SK-N-SH (cell line): Measurements from ENCODE around the gene CYB5D1. TPM values are rescaled to one million over a fixed set of nuclear protein-coding genes. Genes with fewer than 3 reads are reported as not detected.

Experiments used
- CTCF ChIA-PET: fragments of 300-600, 350-600 bp; formaldehyde crosslinking; extraction: SDS; loops from one replicate; lab custom pipeline; 2021; lab: Yijun Ruan, JAX
- POLR2A ChIA-PET: fragments of 350-600 bp; sonication (Branson Sonifier 250); formaldehyde crosslinking; extraction: SDS; loops from one replicate; lab custom pipeline; 2020; ENCODE audit warnings: antibody characterized with exemption, inconsistent platforms; lab: Yijun Ruan, JAX
- DNase-seq: peaks from one replicate; pipeline ENCODE4 v3.0.0; 2012
- H2AFZ ChIP-seq: fragments of 200-600 bp; sonication (generic); 2 replicates; pipeline ENCODE4 v1.8.1; 2016; ENCODE audit warnings: antibody characterized with exemption, mild to moderate bottlenecking, low read depth
- H3F3A ChIP-seq: fragments of 200-600 bp; sonication (generic); replicated peaks from 2 replicates; pipeline ENCODE3; 2016; ENCODE audit warnings: antibody characterized with exemption, mild to moderate bottlenecking; ENCODE audit not compliant: insufficient read depth
- H3K27ac ChIP-seq, 2 experiments: fragments of 200-500 bp in 1 of 2; fragments of 200-600 bp in 1 of 2; sonication (Bioruptor generic) in 1 of 2; sonication (generic), shearing (Covaris generic) in 1 of 2; 2 replicates each; pipeline versions ENCODE4 v1.5.1 to v1.6.1; 2014 to 2016; ENCODE audit warnings: low read depth in 2 of 2, inconsistent platforms in 1 of 2, low read length in 1 of 2, mild to moderate bottlenecking in 1 of 2, mixed read lengths in 1 of 2
- H3K27me3 ChIP-seq: fragments of 200-600 bp; sonication (generic), shearing (Covaris generic); 2 replicates; pipeline ENCODE4 v1.6.1; 2016; ENCODE audit warnings: mixed run types; ENCODE audit not compliant: insufficient read depth
- H3K36me3 ChIP-seq, 2 experiments: fragments of 200-500 bp in 1 of 2; fragments of 200-600 bp in 1 of 2; sonication (Bioruptor generic) in 1 of 2; sonication (generic) in 1 of 2; replicated peaks in 1 of 2; 2 replicates each; pipeline versions ENCODE3 to v1.5.1; 2014 to 2016; ENCODE audit warnings: low read length in 1 of 2, mild to moderate bottlenecking in 1 of 2; ENCODE audit not compliant: insufficient read depth in 2 of 2, control insufficient read depth in 1 of 2
- H3K4me1 ChIP-seq, 2 experiments: fragments of 200-500 bp in 1 of 2; fragments of 200-600 bp in 1 of 2; sonication (Bioruptor generic) in 1 of 2; sonication (generic), shearing (Covaris generic) in 1 of 2; 2 replicates each; pipeline versions ENCODE4 v1.5.1 to v1.6.1; 2014 to 2016; ENCODE audit warnings: low read depth in 1 of 2, low read length in 1 of 2, mixed run types in 1 of 2; ENCODE audit not compliant: insufficient read depth in 2 of 2, control insufficient read depth in 1 of 2
- H3K4me2 ChIP-seq: fragments of 200-600 bp; sonication (generic), shearing (Covaris generic); 2 replicates; pipeline ENCODE4 v1.6.1; 2017; ENCODE audit warnings: mixed run types
- H3K4me3 ChIP-seq, 2 experiments: fragments of 200-500 bp in 1 of 2; fragments of 200-600 bp in 1 of 2; sonication (Bioruptor generic) in 1 of 2; sonication (generic), shearing (Covaris generic) in 1 of 2; 2 replicates each; pipeline versions ENCODE4 v1.5.1 to v1.8.1; 2014 to 2016; ENCODE audit warnings: low read depth in 2 of 2, inconsistent platforms in 1 of 2, low read length in 1 of 2, mild to moderate bottlenecking in 1 of 2, mixed read lengths in 1 of 2, moderate library complexity in 1 of 2
- H3K79me2 ChIP-seq: fragments of 200-600 bp; sonication (generic); 2 replicates; pipeline ENCODE4 v1.8.1; 2017; ENCODE audit warnings: mild to moderate bottlenecking; ENCODE audit not compliant: insufficient read depth
- H3K9ac ChIP-seq: fragments of 200-600 bp; sonication (generic); 2 replicates; pipeline ENCODE4 v1.6.1; 2017; ENCODE audit warnings: mixed run types
- H3K9me2 ChIP-seq: fragments of 200-600 bp; sonication (generic); 2 replicates; pipeline ENCODE4 v1.6.1; 2017; ENCODE audit warnings: mixed run types
- H3K9me3 ChIP-seq: fragments of 200-600 bp; sonication (generic); 2 replicates; pipeline ENCODE4 v1.6.1; 2017; ENCODE audit warnings: mixed run types, mild to moderate bottlenecking, moderate library complexity
- H4K20me1 ChIP-seq: fragments of 200-600 bp; sonication (generic); 2 replicates; pipeline ENCODE4 v1.6.1; 2017; ENCODE audit warnings: mild to moderate bottlenecking, mixed run types; ENCODE audit not compliant: insufficient read depth
- CHD2 ChIP-seq: fragments of 150-350 bp; IDR thresholded peaks from 2 replicates; pipeline ENCODE4 v1.6.1; 2018; ENCODE audit warnings: low read length; ENCODE audit not compliant: partially characterized antibody
- GABPA ChIP-seq: IDR thresholded peaks from 2 replicates; pipeline ENCODE4 v1.4.0; 2012; ENCODE audit warnings: low read depth, mild to moderate bottlenecking
- MEF2A ChIP-seq: IDR thresholded peaks from 2 replicates; pipeline ENCODE4 v1.4.0; 2012; ENCODE audit warnings: low read depth, borderline replicate concordance
- MXI1 ChIP-seq: IDR thresholded peaks from 2 replicates; pipeline ENCODE4 v1.6.1; 2012; ENCODE audit warnings: mild to moderate bottlenecking, low read depth, low read length, improper control_type of control experiment
- NFIC ChIP-seq: IDR thresholded peaks from 2 replicates; pipeline ENCODE4 v1.4.0; 2012; ENCODE audit warnings: borderline replicate concordance
- RXRA ChIP-seq: IDR thresholded peaks from 2 replicates; pipeline ENCODE4 v1.4.0; 2012; ENCODE audit warnings: low read depth, mild to moderate bottlenecking, borderline replicate concordance
- WGBS: methylation state at CpG from one replicate; pipeline ENCODE4 v1.1.6; 2017; ENCODE audit warnings: low lambda C conversion rate; 5-methylcytosine and 5-hydroxymethylcytosine counted together
- polyA plus RNA-seq, 3 experiments: library from polyadenylated mRNA; depleted of rRNA; stranded (reverse); fragments of >200 nt; gene quantifications; 2 replicates each; pipeline ENCODE4 v1.2.3, GENCODE V29; 2012
- TF ChIP-seq, protein P1 (sequence below): IDR thresholded peaks from 2 replicates; pipeline ENCODE4; 2012
- TF ChIP-seq, protein P2 (sequence below): fragments of 150-350 bp; IDR thresholded peaks from 2 replicates; pipeline ENCODE4 v1.6.1; 2017; ENCODE audit warnings: antibody characterized with exemption, low read length, low read depth, borderline replicate concordance
- TF ChIP-seq, protein P3 (sequence below): IDR thresholded peaks from 2 replicates; pipeline ENCODE4 v1.4.0; 2012; ENCODE audit warnings: low read depth
- TF ChIP-seq, protein P4 (sequence below): IDR thresholded peaks from 2 replicates; pipeline ENCODE4 v1.4.0; 2012; ENCODE audit warnings: low read depth, borderline replicate concordance

CYB5D1 gene
- polyA plus RNA-seq, 1 of the 3 experiments (the other 2 are of a cell fraction) = 8.8 TPM

DNA sequence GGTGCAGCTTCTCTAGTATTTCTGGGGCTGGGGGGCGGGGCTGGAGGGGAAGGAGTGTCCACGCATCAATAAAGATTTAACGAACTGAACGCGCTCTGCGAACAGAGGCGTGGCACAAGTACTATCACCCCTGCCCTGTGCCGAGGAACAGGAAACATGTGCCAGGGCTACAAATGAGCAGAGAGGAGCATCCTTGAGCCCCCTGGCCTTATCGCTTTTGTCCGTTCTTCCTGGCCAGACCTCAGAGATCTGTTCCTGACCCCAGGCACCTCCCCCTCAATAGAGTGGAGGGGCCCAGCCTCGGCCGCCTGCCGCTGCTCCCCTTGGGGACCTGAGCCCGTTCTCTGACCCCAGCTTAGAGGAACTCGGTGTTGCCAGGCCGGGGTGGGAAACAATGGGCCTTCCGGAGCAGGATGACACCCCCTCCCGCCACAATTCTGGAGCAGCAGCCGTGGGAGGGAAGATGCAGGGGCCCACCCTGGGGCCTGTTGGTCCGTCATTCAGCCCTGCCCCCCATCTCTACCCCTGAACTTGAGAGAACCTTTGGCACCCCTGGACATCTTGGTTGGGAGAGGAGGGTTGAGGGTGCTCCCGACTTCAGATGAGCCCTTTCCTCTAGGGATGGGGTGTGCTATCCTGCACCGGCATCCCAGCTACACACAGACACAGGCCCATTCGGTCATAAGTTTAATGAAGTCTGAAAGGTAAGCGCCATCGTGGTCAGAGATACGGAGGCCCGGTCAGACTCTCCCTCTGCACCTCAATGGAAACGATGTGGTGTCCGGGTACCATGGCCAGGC is 1.6 kb upstream of the CYB5D1 start:
- DNase-seq = peak; percentile 59
- ChIA-PET POLR2A (interaction anchor here (1.1 to 1.9 kb wide), 8 partner anchors 11 to 113 kb away, joined by 3 to 17 read pairs (median 9); partner anchors contain the start of gene KDM6B), CTCF (interaction anchor here (0.9 to 3.1 kb wide), 22 partner anchors 9 to 255 kb away, joined by 3 to 32 read pairs (median 5); partner anchors contain the start of genes KDM6B, TP53 and WRAP53)
- Histone ChIP-seq H3K79me2 (peaks cover 17% of the 10 kb centered on the region; the same call in 1 of the 2 replicates), H3K4me3 (peak overlapping the region; percentile 72 to 77), H3K27me3 (no peaks in the 10 kb centered on the region), H3K36me3 (peaks cover 18 to 48% of the 10 kb centered on the region in 2 experiments), H3K9ac (peak overlapping the region; percentile 79), H3K9me3 (no peaks in the 10 kb centered on the region), H3K4me2 (peak overlapping the region; percentile 91), H3K4me1 (peaks cover 23 to 42% of the 10 kb centered on the region in 2 experiments; a peak in 3 of 4 replicates), H3F3A (peaks cover 19% of the 10 kb centered on the region), H4K20me1 (peaks cover 10% of the 10 kb centered on the region)
- WGBS = 27% methylated on average over 23 of the region's 29 CpGs
- peak; percentile 51; the same call in 1 of the 2 replicates for TF ChIP-seq MXI1
- TF ChIP-seq NFIC = no peak
- TF ChIP-seq, protein P1, sequence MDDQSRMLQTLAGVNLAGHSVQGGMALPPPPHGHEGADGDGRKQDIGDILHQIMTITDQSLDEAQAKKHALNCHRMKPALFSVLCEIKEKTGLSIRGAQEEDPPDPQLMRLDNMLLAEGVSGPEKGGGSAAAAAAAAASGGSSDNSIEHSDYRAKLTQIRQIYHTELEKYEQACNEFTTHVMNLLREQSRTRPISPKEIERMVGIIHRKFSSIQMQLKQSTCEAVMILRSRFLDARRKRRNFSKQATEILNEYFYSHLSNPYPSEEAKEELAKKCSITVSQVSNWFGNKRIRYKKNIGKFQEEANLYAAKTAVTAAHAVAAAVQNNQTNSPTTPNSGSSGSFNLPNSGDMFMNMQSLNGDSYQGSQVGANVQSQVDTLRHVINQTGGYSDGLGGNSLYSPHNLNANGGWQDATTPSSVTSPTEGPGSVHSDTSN = no peak
- TF ChIP-seq, protein P2, sequence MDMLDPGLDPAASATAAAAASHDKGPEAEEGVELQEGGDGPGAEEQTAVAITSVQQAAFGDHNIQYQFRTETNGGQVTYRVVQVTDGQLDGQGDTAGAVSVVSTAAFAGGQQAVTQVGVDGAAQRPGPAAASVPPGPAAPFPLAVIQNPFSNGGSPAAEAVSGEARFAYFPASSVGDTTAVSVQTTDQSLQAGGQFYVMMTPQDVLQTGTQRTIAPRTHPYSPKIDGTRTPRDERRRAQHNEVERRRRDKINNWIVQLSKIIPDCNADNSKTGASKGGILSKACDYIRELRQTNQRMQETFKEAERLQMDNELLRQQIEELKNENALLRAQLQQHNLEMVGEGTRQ = no peak
- TF ChIP-seq GABPA = no peak
- TF ChIP-seq, protein P3, sequence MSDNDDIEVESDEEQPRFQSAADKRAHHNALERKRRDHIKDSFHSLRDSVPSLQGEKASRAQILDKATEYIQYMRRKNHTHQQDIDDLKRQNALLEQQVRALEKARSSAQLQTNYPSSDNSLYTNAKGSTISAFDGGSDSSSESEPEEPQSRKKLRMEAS = no peak
- no peak for TF ChIP-seq MEF2A
- TF ChIP-seq RXRA = no peak
- peak; percentile 3 for TF ChIP-seq CHD2
- TF ChIP-seq, protein P4, sequence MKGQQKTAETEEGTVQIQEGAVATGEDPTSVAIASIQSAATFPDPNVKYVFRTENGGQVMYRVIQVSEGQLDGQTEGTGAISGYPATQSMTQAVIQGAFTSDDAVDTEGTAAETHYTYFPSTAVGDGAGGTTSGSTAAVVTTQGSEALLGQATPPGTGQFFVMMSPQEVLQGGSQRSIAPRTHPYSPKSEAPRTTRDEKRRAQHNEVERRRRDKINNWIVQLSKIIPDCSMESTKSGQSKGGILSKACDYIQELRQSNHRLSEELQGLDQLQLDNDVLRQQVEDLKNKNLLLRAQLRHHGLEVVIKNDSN = no peak
- TF ChIP-seq, all 33 proteins: peak for 2
- Histone ChIP-seq H3K9me2 (no peaks in the 10 kb centered on the region), H2AFZ (no peak overlapping the region), H3K27ac (peak overlapping the region; percentile 93 to 100)
